ENCODE data around the gene MANEAL. TPM values are rescaled to one million over a fixed set of nuclear protein-coding genes. Genes with fewer than 3 reads are reported as not detected.

Gene MANEAL
- total and polyA plus RNA-seq, 2 of the 4 experiments (the other 2 are of a cell fraction): 0.54 to 0.55 TPM

DNA sequence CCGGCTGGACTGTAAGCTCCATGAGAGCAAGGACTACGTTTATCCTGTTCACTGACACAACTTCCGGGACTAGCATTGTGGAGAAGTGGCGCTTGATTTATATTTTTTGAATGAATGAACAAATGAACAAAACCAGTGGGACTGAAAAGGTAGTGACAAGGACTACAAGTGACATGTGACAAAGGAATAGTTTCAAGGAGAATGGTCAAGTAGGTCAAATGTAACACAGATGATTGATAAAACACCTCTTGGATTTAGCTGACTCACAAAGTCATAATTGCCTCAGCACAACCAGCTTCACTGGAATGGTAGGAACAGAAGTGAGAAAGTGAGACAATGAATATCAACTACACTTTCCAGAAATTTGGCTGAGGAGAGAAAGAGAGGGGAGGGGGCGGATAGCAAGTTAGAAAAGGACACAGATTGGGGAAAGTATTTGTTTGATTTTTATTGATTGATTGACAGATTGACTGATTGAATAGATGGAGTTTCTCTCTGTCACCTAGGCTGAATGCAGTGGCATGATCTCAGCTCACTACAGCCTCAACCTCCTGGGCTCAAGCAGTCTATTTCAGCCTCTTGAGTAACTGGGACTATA lies 51.5 kb downstream of the MANEAL start:
- no peak overlapping the region for H3K4me2 ChIP-seq (ENCODE audit: low read depth, low read length)
- H2BK120ac ChIP-seq (ENCODE audit: low read depth, low read length): no peak overlapping the region
- no peak overlapping the region for H3K4ac ChIP-seq (ENCODE audit: low read depth, low read length)
- peaks cover 12% of the 10 kb centered on the region for H3K9me1 ChIP-seq (ENCODE audit: insufficient read depth, low read length)
- no peaks in the 10 kb centered on the region for H3K9me3 ChIP-seq (ENCODE audit: control insufficient read depth, insufficient read depth, low read length)
- H4K20me1 ChIP-seq (ENCODE audit: insufficient read depth, low read length): peaks cover 7% of the 10 kb centered on the region; the same call in 1 of the 2 replicates
- H3K27ac ChIP-seq (ENCODE audit: insufficient read depth, low read length): no peak overlapping the region
- no peak overlapping the region for H2AK9ac ChIP-seq (replicated peaks; ENCODE audit: low read depth, low read length, poor library complexity)
- TF ChIP-seq, protein P1, sequence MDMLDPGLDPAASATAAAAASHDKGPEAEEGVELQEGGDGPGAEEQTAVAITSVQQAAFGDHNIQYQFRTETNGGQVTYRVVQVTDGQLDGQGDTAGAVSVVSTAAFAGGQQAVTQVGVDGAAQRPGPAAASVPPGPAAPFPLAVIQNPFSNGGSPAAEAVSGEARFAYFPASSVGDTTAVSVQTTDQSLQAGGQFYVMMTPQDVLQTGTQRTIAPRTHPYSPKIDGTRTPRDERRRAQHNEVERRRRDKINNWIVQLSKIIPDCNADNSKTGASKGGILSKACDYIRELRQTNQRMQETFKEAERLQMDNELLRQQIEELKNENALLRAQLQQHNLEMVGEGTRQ (IDR thresholded peaks at IDR 0.05; ENCODE audit: low read depth, low read length): no peak
- TF ChIP-seq POLR2A (IDR thresholded peaks at IDR 0.05; ENCODE audit: low read depth, low read length) (no peak), MXI1 (IDR thresholded peaks at IDR 0.05; ENCODE audit: borderline replicate concordance, low read depth, low read length) (no peak), MAZ (IDR thresholded peaks at IDR 0.05; ENCODE audit: borderline replicate concordance, low read depth, low read length) (no peak), NFE2L2 (IDR thresholded peaks at IDR 0.05; ENCODE audit: low read depth, low read length) (no peak), CEBPB (IDR thresholded peaks at IDR 0.05; ENCODE audit: low read depth, low read length) (no peak), ELK1 (IDR thresholded peaks at IDR 0.05; ENCODE audit: borderline replicate concordance, low read depth, low read length) (no peak), MAFK (IDR thresholded peaks at IDR 0.05; ENCODE audit: low read depth, low read length) (no peak), BHLHE40 (IDR thresholded peaks at IDR 0.05; ENCODE audit: low read depth, low read length) (no peak), SMC3 (IDR thresholded peaks at IDR 0.05; ENCODE audit: low read depth, low read length) (no peak), CHD1 (IDR thresholded peaks at IDR 0.05; ENCODE audit: low read depth, low read length) (no peak)
- H4K8ac ChIP-seq (ENCODE audit: low read depth in 2 of 2, low read length in 2 of 2): no peak overlapping the region
- H3K4me1 ChIP-seq (ENCODE audit: control insufficient read depth, insufficient read depth, low read length): peaks cover 3% of the 10 kb centered on the region; the same call in 1 of the 2 replicates
- no peak overlapping the region for H2BK15ac ChIP-seq (ENCODE audit: low read depth, low read length)
- H2AK5ac ChIP-seq (ENCODE audit: low read depth, low read length): no peak overlapping the region
- H3K14ac ChIP-seq (replicated peaks; ENCODE audit: low read depth, low read length): no peak overlapping the region
- no peak for DNase-seq
- H3K4me3 ChIP-seq (ENCODE audit: insufficient read depth, low read depth, low read length): no peak overlapping the region
- no peak overlapping the region for H2BK5ac ChIP-seq (ENCODE audit: low read depth, low read length, poor library complexity, severe bottlenecking)
- H3K36me3 ChIP-seq (ENCODE audit: control insufficient read depth, insufficient read depth, low read length): peaks cover 14% of the 10 kb centered on the region
- no peak overlapping the region for H2AFZ ChIP-seq (replicated peaks; ENCODE audit: low read length, poor library complexity)
- no peak overlapping the region for H4K91ac ChIP-seq (ENCODE audit: insufficient read depth, low read depth, low read length)
- dilution Hi-C loops (cut with HindIII; ENCODE audit: low sequenced_read_pairs, unreplicated experiment): no loop called here
- in situ Hi-C loops (cut with MboI; ENCODE audit: low sequenced_read_pairs): no loop called here
- no peak overlapping the region for H2BK20ac ChIP-seq (ENCODE audit: low read depth, low read length)
- no peak for ATAC-seq (ENCODE audit: low read depth)
- H3K79me1 ChIP-seq (ENCODE audit: low read depth in 1 of 2, low read length in 2 of 2): peaks cover 41 to 73% of the 10 kb centered on the region in 2 experiments
- H3K18ac ChIP-seq (ENCODE audit: low read depth, low read length): no peak overlapping the region
- no peak overlapping the region for H4K5ac ChIP-seq (ENCODE audit: low read depth, low read length)
- no peaks in the 10 kb centered on the region for H3K27me3 ChIP-seq (ENCODE audit: control insufficient read depth, insufficient read depth, low read length)
- no peak overlapping the region for H3K9ac ChIP-seq (ENCODE audit: low read depth, low read length)
- intact Hi-C loops (cut with micrococcal nuclease): no loop called here
- no TSS peak for BruUV-seq (replicated peaks)
- POLR2A ChIA-PET (ENCODE audit: unreplicated experiment): no interaction called here
- H3K56ac ChIP-seq (ENCODE audit: extremely low read depth, insufficient read depth, low read length): no peak overlapping the region
- CTCF ChIA-PET: no interaction called here
- H3K23ac ChIP-seq (ENCODE audit: low read depth, low read length): no peak overlapping the region
- 80% methylated on average over 1 of the region's 5 CpGs; no CpG with 5 or more reads in 1 of the 2 experiments for WGBS, 2 experiments (ENCODE audit: extremely low coverage in 2 of 2, insufficient read length in 1 of 2)
